ENCODE results near the gene ITPR1.

- TF ChIP-seq IRF3 (IDR thresholded peaks at IDR 0.05; ENCODE audit: low read depth, low read length) (no peak), CTCF (IDR thresholded peaks at IDR 0.05) (no peak), TAF1 (IDR thresholded peaks at IDR 0.05; ENCODE audit: borderline replicate concordance, low read depth, low read length) (no peak), RAD21 (IDR thresholded peaks at IDR 0.05; ENCODE audit: low read length) (no peak), JUND (IDR thresholded peaks at IDR 0.05) (no peak), EP300 (IDR thresholded peaks at IDR 0.05; ENCODE audit: borderline replicate concordance in 1 of 2, low read depth in 1 of 2, low read length in 1 of 2) (no peak), YY1 (IDR thresholded peaks at IDR 0.05; ENCODE audit: low read depth) (no peak), SMC3 (IDR thresholded peaks at IDR 0.05; ENCODE audit: low read depth, low read length) (no peak)
Observed at GRCh38 chr3:4736284-4736861, 243.2 kb downstream of the ITPR1 start.

All from SK-N-SH (cell line).